PC-3 (cell line): ENCODE measurements around the gene TLE5. TPM values are rescaled to one million over a fixed set of nuclear protein-coding genes. Genes with fewer than 3 reads are reported as not detected.

Experiments
- ATAC-seq: fragments of 200-7000 bp; cut with Tn5 transposase; 2 replicates; pipeline ENCODE4 v1.9.1; 2020; ENCODE audit warnings: mild to moderate bottlenecking, moderate library complexity
- BruUV-seq: library from RNA; stranded (reverse); fragments of 400-500 nt; replicated peaks from 2 replicates; lab custom pipeline; 2021; lab: Mats Ljungman, UMichigan
- CTCF ChIA-PET: fragments of 300-600 bp; sonication (Branson Sonifier 250); formaldehyde crosslinking; loops from one replicate; lab custom pipeline; 2022; ENCODE audit warnings: antibody characterized with exemption; lab: Charles Lee
- POLR2A ChIA-PET: fragments of 300-600 bp; sonication (Branson Sonifier 250); formaldehyde crosslinking; loops from one replicate; lab custom pipeline; 2022; ENCODE audit warnings: antibody characterized with exemption; ENCODE audit not compliant: unreplicated experiment; lab: Charles Lee
- DNase-seq: peaks from one replicate; pipeline ENCODE4 v3.0.0-alpha.2; 2015
- H2AFZ ChIP-seq: fragments of 300-600 bp; sonication (generic); 2 replicates; pipeline ENCODE4 v1.6.0; 2016; ENCODE audit warnings: antibody characterized with exemption, low read length
- H3F3A ChIP-seq: fragments of 300-600 bp; sonication (generic); one replicate; pipeline ENCODE4 v1.6.0; 2017; ENCODE audit warnings: antibody characterized with exemption, low read length, control low read depth, mild to moderate bottlenecking; ENCODE audit not compliant: unreplicated experiment
- H3K27ac ChIP-seq: fragments of 300-600 bp; sonication (generic); 2 replicates; pipeline ENCODE4 v1.5.1; 2016; ENCODE audit warnings: mild to moderate bottlenecking, low read length
- H3K27me3 ChIP-seq: fragments of 300-600 bp; sonication (generic); 2 replicates; pipeline ENCODE4 v1.6.1; 2016; ENCODE audit warnings: low read length, mixed read lengths
- H3K36me3 ChIP-seq: fragments of 300-600 bp; sonication (generic); 2 replicates; pipeline ENCODE4 v1.6.1; 2016; ENCODE audit warnings: low read depth, mixed run types, low read length, mixed read lengths
- H3K4me1 ChIP-seq: fragments of 300-600 bp; sonication (generic); 2 replicates; pipeline ENCODE4 v1.5.1; 2016; ENCODE audit warnings: low read length; ENCODE audit not compliant: insufficient read depth
- H3K4me2 ChIP-seq: fragments of 300-600 bp; sonication (generic); 2 replicates; pipeline ENCODE4 v1.6.0; 2016; ENCODE audit warnings: low read length
- H3K4me3 ChIP-seq: fragments of 300-600 bp; sonication (generic); 2 replicates; pipeline ENCODE4 v1.5.1; 2016; ENCODE audit warnings: mild to moderate bottlenecking, low read length, mixed read lengths
- H3K79me2 ChIP-seq: fragments of 300-600 bp; sonication (generic); 2 replicates; pipeline ENCODE4 v1.6.1; 2017; ENCODE audit warnings: low read length, mixed read lengths
- H3K9ac ChIP-seq: fragments of 300-600 bp; sonication (generic); 2 replicates; pipeline ENCODE4 v1.6.0; 2016; ENCODE audit warnings: mild to moderate bottlenecking, low read length
- H3K9me2 ChIP-seq: fragments of 300-600 bp; sonication (generic); replicated peaks from 2 replicates; pipeline ENCODE4 v1.6.1; 2016; ENCODE audit warnings: mixed run types, low read length, mixed read lengths
- H3K9me3 ChIP-seq: fragments of 300-600 bp; sonication (generic); 2 replicates; pipeline ENCODE4 v1.6.1; 2016; ENCODE audit warnings: low read length, mixed read lengths
- H4K20me1 ChIP-seq: fragments of 300-600 bp; sonication (generic); 2 replicates; pipeline ENCODE4 v1.6.1; 2016; ENCODE audit warnings: low read length, mixed read lengths
- CTCF ChIP-seq: fragments of 300-600 bp; sonication (generic); conservative IDR thresholded peaks from 2 replicates; pipeline ENCODE4 v1.5.1; 2017; ENCODE audit warnings: antibody characterized with exemption, low read depth, mild to moderate bottlenecking, low read length
- EZH2 ChIP-seq: fragments of 300-600 bp; sonication (generic); IDR thresholded peaks from one replicate; pipeline ENCODE4 v1.6.1; 2017; ENCODE audit warnings: antibody characterized with exemption, mild to moderate bottlenecking, low read length; ENCODE audit not compliant: unreplicated experiment
- EZH2phosphoT487 ChIP-seq: fragments of 300-600 bp; sonication (generic); IDR thresholded peaks from 2 replicates; pipeline ENCODE4 v1.6.1; 2018; ENCODE audit warnings: mild to moderate bottlenecking, antibody characterized with exemption, low read length, borderline replicate concordance
- intact Hi-C: fragments of 100-400 bp; cut with micrococcal nuclease; formaldehyde crosslinking; loops from 2 replicates; pipeline ENCODE4 v1.9.0; 2023
- total RNA-seq: library from RNA; depleted of rRNA; stranded (reverse); fragments of >200 nt; gene quantifications from 2 replicates; pipeline ENCODE4 v1.2.3, GENCODE V29; 2014

Gene TLE5
- total RNA-seq, 1 experiment from 2014 or later, result 351 TPM

- peak within 1 kb of the TSS; percentile 75; the same call in 1 of the 2 replicates for H2AFZ ChIP-seq
- ATAC-seq, result peak; percentile 30
Measured at GRCh38 chr19:3029065-3029923, 33.0 kb downstream of the TLE5 start, which contains the start of gene TLE2. Gene TLE2 (minus strand): TSS chr19:3029280. CDS start chr19:3028904, 376 bp downstream.

GRCh38 chr19:3028305-3029064 lies 33.8 kb downstream of the TLE5 start:
- BruUV-seq, result no TSS peak
- H3K79me2 ChIP-seq, result no peaks in the 10 kb centered on the region
- H3K36me3 ChIP-seq, result no peaks in the 10 kb centered on the region
- H3K9ac ChIP-seq, result no peak overlapping the region
- H4K20me1 ChIP-seq, result no peaks in the 10 kb centered on the region
- H3K27me3 ChIP-seq, result no peaks in the 10 kb centered on the region
- H2AFZ ChIP-seq, result peak overlapping the region; percentile 75; the same call in 1 of the 2 replicates
- no peaks in the 10 kb centered on the region for H3K4me1 ChIP-seq
- H3K27ac ChIP-seq, result no peak overlapping the region
- peak overlapping the region; percentile 91 for H3K4me2 ChIP-seq
- ATAC-seq (peak; percentile 16; the same call in 1 of the 2 replicates), DNase-seq (no peak)
- intact Hi-C loops, result no loop called here
- no peaks in the 10 kb centered on the region for H3F3A ChIP-seq
- peak overlapping the region; percentile 66 for H3K4me3 ChIP-seq
- CTCF ChIA-PET, result interaction anchor here (0.6 kb wide), 1 partner anchor 66 kb away, joined by 3 read pairs; no protein-coding TSS in a partner anchor
- POLR2A ChIA-PET, result no interaction called here
- H3K9me3 ChIP-seq, result no peaks in the 10 kb centered on the region
- H3K9me2 ChIP-seq, result no peaks in the 10 kb centered on the region
- TF ChIP-seq CTCF (no peak), EZH2phosphoT487 (no peak)

More at GRCh38 chr19:3029065-3029923, 33.0 kb downstream of the TLE5 start, which contains the start of gene TLE2:
- Histone ChIP-seq H3K4me1 (no peaks in the 10 kb centered on the region), H3K9me3 (no peaks in the 10 kb centered on the region), H3K4me2 (peak within 1 kb of the TSS; percentile 91), H3K36me3 (no peaks in the 10 kb centered on the region), H3K4me3 (peak within 1 kb of the TSS; percentile 66), H3K9ac (no peak within 1 kb of the TSS), H3K9me2 (no peaks in the 10 kb centered on the region), H3F3A (no peaks in the 10 kb centered on the region), H3K27ac (no peak within 1 kb of the TSS), H3K27me3 (no peaks in the 10 kb centered on the region), H4K20me1 (no peaks in the 10 kb centered on the region), H3K79me2 (no peaks in the 10 kb centered on the region)
- intact Hi-C loops, result no loop called here
- BruUV-seq, result no TSS peak
- TF ChIP-seq EZH2, result no peak
- no peak for TF ChIP-seq EZH2phosphoT487
- no peak for TF ChIP-seq CTCF
- ChIA-PET CTCF (no interaction called here), POLR2A (no interaction called here)
- DNase-seq, result no peak
